ENCODE results near the gene GMDS. TPM values are rescaled to one million over a fixed set of nuclear protein-coding genes. Genes with fewer than 3 reads are reported as not detected.

GMDS gene
- total RNA-seq, 1 donor from 2014 or later = 19.9 TPM

- Histone ChIP-seq H3K27ac (no peak overlapping the region), H3K27me3 (no peaks in the 10 kb centered on the region), H3K36me3 (no peaks in the 10 kb centered on the region), H3K4me3 (no peak overlapping the region), H3K4me1 (peaks cover 4 to 19% of the 10 kb centered on the region in 2 donors), H3K9me3 (no peaks in the 10 kb centered on the region)
- no peak for DNase-seq (ENCODE audit: low spot score in 2 of 2)
- no peak for TF ChIP-seq CTCF (IDR thresholded peaks at IDR 0.05)
- intact Hi-C loops (cut with DNase I) = loop anchor here (5.0 kb wide), 1 partner anchor 742 kb away; no protein-coding TSS in a partner anchor
These were observed 355.3 kb downstream of the GMDS start for GRCh38 chr6:1890071-1890470.

- intact Hi-C loops (cut with DNase I) = loop anchor here (2.0 to 10.0 kb wide), 2 partner anchors 181 to 261 kb away; no protein-coding TSS in a partner anchor
- peak overlapping the region; percentile 89 to 92 for H3K27ac ChIP-seq
- no peaks in the 10 kb centered on the region for H3K36me3 ChIP-seq
These were observed 359.8 kb downstream of the GMDS start for GRCh38 chr6:1885576-1886011.

GRCh38 chr6:1884313-1884712 lies 361.1 kb downstream of the GMDS start:
- peak overlapping the region; percentile 89 to 92 for H3K27ac ChIP-seq
- H3K36me3 ChIP-seq = no peaks in the 10 kb centered on the region
- peaks cover 6 to 34% of the 10 kb centered on the region in 2 donors for H3K4me1 ChIP-seq
- peak in 1 of 2 donors; percentile 80 for DNase-seq (ENCODE audit: low spot score in 2 of 2)
- H3K9me3 ChIP-seq = no peaks in the 10 kb centered on the region
- intact Hi-C loops (cut with DNase I) = loop anchor here (2.0 to 10.0 kb wide), 3 partner anchors 42 to 260 kb away; no protein-coding TSS in a partner anchor
- H3K4me3 ChIP-seq = no peak overlapping the region
- no peaks in the 10 kb centered on the region for H3K27me3 ChIP-seq
- TF ChIP-seq CTCF (IDR thresholded peaks at IDR 0.05) = no peak

More at GRCh38 chr6:1885576-1886011, 359.8 kb downstream of the GMDS start:
- Histone ChIP-seq H3K4me3 (peak overlapping the region; percentile 14 to 47), H3K4me1 (peaks cover 6 to 34% of the 10 kb centered on the region in 2 donors), H3K9me3 (no peaks in the 10 kb centered on the region), H3K27me3 (no peaks in the 10 kb centered on the region)
- no peak for DNase-seq (ENCODE audit: low spot score in 2 of 2)
- TF ChIP-seq CTCF (IDR thresholded peaks at IDR 0.05) = no peak

- H3K4me1 ChIP-seq = peaks cover 3 to 14% of the 10 kb centered on the region in 2 donors
- no peak overlapping the region for H3K27ac ChIP-seq
- H3K9me3 ChIP-seq = no peaks in the 10 kb centered on the region
- H3K27me3 ChIP-seq = no peaks in the 10 kb centered on the region
- DNase-seq (ENCODE audit: low spot score in 2 of 2) = no peak
- no peak overlapping the region for H3K4me3 ChIP-seq
- intact Hi-C loops (cut with DNase I) = no loop called here
- no peaks in the 10 kb centered on the region for H3K36me3 ChIP-seq
- TF ChIP-seq CTCF (IDR thresholded peaks at IDR 0.05) = no peak
These were observed 367.1 kb downstream of the GMDS start for GRCh38 chr6:1878330-1878729.

- Histone ChIP-seq H3K27me3 (no peaks in the 10 kb centered on the region), H3K4me3 (no peak overlapping the region), H3K4me1 (peaks cover 4 to 17% of the 10 kb centered on the region in 2 donors), H3K36me3 (no peaks in the 10 kb centered on the region), H3K27ac (peak overlapping the region; percentile 36 to 85), H3K9me3 (no peaks in the 10 kb centered on the region)
- intact Hi-C loops (cut with DNase I) = no loop called here
- TF ChIP-seq CTCF (IDR thresholded peaks at IDR 0.05) = no peak
- DNase-seq (ENCODE audit: low spot score in 2 of 2) = no peak
These were observed 371.6 kb downstream of the GMDS start for GRCh38 chr6:1873781-1874180.
